Pons (tissue), 1 donor: ENCODE results near the gene PCK2.
A peak's percentile ranks its signal among the peaks of the same experiment; 100 is the strongest.

Source experiments
- DNase-seq: peaks from one replicate; pipeline ENCODE4 v3.0.0-alpha.2; 2016; ENCODE audit warnings: low spot score

The PCK2 gene

DNA sequence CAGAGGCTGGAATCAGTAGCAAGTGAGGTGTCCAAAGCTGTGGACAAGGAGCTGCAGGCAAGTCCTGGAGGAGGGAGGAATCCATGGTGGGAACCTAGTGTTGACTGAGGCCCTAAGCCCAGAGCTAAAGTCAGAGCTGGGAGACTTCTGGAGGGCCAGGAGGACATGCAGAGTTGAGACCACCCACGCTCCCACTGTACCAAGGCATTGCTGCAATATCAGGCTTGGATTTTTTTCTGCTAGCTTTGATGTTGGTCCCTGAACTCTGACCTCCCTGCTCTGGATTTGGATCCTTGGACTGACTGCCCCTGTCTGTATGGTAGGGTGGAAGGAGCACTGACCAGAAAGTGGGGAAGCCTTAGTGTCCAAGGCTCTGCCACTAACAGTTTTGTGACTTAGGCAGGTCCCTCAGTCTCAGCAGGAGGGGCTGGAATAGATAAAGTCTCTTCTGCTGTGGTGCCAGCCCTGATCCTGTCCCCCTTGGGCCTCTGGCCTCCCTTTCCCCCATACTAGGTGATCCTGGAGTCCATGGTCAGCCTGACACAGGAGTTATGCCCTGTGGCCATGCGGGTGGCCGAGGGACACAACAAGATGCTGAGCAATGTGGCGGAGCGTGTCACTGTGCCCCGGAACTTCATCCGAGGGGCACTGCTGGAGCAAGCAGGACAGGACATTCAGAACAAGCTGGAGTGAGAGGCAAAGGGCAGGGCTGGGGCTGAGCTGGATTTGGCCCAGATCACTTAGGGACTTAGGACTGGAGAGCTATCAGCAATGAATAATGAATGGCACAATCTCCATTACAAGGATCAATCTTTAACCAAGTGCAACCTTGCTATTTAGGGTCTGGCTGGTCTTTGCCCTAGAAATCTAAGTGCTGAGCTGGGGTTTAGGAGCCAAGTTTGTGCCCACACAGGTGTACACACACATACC, 32.9 kb upstream of the PCK2 start:
- no peak for DNase-seq

DNA sequence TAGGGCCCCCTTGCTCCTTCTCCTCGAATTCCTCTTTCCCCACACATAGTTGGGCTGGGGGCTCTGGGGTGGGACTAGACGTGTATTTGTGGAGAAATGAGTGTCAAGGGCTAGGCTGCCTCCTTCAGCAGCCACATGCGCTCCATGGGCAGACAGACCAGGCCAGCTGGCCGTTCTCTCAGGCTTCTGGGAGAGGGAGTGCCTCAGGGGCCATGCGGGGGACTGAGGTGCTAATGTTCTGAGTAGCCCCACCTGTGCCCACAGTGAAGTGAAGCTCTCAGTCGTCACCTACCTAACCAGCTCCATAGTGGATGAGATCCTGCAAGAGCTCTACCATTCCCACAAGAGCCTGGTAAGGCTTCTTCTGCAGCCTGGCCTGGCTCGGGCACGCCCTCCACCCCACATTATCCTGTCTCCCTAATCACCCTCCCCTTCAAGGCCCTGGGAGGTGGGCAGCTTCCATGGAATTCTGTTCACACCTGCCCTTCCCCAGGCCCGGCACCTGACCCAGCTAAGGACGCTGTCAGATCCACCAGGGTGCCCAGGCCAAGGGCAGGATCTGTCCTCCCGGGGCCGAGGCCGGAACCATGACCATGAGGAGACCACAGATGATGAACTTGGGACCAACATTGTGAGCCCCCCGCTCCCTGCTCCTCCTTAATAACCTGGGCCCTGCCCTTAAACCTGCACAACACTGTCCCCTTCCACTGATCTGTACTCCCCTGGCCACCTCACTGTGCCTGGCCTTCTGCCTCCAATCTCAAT, 31.7 kb upstream of the PCK2 start:
- DNase-seq = no peak

DNA sequence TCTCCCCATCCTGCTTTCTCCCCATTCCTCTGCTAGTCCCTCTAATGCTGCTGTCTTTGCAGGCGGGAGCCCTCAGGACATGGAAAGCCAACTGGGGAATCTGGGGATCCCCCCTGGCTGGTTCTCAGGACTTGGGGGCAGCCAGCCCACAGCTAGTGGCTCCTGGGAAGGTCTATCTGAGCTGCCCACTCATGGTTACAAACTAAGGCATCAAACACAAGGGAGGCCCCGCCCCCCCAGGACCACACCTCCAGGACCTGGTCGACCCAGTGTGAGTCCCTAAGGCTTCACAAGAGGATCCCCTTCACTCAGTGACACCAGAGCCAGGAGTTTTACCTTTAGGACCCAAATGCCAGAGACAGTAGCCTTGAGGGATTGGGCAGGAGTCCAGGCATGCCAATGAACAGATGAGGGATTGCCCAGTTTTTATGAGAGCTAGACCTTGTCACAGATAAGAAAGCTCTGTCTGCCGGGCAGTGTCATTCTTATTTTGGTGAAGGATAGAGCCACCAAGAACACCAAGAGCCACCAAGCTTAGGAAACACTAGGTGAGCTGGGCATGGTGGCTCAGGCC, 30.8 kb upstream of the PCK2 start:
- DNase-seq = no peak

DNA sequence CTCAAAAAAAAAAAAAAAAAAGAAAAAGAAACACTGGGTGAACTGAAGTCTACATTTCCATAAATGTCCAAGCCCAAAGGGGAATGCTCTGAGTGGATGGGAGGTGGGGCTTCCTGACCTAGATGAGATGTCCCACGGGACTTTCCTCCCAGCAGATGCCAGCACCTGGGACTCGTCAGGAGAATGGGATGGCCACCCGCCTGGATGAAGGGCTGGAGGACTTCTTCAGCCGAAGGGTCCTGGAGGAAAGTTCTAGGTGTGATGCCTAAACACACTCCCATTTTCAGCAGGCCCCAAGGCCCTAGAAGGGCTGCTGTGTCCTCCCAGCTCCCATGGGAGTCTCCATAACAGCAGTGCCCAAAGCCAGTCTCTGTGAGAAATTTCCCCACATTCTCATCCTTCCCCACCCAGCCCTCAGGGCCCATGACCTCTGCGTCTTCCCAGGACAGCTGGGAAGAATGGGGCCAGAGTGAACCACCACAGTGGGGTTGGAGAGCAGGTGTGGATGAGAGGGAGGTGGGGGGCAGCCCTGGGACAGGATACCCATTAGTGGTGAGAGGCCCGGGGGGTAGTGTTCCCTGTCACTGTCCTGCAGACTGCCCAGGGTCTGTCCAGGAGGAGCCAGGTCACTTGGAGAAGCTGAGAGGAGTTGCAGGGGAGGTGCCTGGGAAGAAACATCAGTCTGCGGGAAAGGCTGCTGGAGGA, 29.9 kb upstream of the PCK2 start:
- DNase-seq = no peak

DNA sequence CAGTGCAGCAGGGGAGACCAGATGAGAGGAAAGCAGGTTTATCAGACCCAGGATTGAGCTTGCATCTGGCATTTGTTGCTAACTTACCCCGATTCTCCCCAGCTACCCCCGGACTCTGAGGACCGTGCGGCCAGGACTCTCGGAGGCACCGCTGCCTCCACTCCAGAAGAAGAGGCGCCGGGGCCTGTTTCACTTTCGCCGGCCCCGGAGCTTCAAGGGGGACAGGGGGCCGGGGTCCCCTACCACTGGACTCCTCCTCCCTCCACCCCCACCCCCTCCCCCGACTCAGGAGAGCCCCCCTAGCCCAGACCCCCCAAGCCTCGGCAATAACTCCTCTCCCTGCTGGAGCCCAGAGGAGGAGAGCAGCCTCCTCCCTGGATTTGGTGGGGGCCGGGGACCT, 29.3 kb upstream of the PCK2 start:
- no peak for DNase-seq

DNA sequence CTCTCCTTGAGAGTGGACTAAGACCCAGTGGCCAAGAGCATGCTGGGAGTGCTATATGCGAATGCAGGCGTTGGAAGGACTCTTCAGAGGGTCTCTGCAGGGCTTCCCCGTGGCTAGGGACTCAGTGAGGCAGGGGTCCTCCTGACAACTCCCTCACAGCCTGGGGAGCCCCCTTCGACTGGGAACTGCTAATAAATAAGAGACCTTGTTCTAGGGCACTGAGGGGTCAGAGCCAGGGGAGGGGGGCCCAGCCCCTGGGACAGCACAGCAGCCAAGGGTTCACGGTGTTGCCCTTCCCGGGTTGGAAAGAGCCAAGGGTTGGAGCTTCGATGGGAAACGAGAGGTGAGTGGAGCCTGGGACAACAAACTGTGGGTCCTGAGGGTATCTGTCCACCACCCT, 28.7 kb upstream of the PCK2 start:
- no peak for DNase-seq

DNA sequence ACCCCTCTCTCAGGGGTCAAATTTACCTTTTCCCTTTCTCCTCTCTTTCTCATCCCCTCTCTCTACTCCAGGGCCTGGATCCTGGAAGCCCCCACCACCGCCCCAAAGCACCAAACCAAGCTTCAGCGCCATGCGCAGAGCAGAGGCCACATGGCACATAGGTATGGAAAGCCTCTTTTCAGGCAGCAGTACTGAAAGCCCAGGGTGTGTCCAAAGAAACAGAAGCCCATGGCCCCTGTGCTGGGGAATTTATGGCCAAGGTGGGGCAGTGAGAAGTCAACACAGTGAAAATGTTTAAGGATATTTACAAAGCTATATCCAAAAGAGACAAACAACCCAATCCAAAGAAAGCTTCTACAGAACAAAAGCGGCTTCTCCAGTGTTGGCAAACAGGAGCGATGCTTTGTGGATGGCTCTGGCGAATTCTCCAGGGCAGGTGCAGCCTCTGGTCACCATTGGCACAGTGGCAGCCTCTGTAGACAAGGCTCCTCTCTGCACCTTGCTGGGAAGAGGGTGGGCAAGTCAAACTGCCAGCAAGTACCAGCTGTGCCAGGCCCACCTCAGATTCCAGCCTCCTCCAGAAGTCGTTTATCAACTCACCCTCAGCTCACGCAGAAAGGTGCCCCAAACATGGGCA, 27.5 kb upstream of the PCK2 start:
- DNase-seq = no peak

DNA sequence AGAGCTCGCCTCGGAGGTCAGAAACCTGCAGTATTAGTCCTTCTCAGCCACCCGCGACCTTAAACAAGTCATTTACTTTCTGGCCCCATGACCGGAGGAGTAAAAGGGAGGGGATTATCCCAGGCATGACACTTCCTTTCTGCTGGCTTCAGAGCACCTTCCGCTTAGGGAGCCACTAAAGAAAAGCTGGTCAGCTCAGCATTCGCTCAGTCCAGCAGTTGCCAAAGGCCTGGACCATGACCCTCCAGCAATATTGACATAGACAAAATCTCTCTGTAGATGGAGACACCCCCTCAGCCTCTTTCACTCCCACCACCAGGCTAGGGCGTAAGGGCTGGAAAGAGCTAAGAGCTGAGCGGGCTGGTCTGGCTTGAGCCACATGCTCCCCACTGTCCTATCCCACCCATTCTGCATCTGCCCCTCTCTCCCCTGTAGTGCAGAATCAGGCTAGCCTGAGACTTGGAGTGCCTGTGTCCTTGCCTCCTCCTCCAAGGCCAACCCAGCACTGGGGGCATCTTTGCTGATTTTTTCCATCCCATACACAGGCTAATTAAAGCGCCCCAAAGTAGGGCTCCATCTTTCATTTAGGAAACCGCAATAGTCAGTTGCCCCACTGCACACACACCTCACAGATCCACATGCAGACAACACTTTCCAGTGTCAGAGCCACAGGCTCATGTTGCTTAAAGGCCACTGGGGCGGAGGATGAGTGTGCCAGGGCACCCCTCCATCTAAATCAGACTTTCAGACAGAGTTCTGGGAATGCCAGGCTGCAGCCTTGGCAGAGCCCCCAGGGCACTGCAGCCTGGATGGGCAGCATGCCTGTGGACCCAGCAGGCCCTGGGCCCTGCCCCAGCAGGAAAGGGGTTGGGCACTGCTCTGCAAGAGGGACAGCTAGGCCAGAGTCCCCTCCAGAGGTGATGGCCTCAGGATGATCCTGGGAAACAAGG, 26.7 kb upstream of the PCK2 start:
- DNase-seq = no peak

DNA sequence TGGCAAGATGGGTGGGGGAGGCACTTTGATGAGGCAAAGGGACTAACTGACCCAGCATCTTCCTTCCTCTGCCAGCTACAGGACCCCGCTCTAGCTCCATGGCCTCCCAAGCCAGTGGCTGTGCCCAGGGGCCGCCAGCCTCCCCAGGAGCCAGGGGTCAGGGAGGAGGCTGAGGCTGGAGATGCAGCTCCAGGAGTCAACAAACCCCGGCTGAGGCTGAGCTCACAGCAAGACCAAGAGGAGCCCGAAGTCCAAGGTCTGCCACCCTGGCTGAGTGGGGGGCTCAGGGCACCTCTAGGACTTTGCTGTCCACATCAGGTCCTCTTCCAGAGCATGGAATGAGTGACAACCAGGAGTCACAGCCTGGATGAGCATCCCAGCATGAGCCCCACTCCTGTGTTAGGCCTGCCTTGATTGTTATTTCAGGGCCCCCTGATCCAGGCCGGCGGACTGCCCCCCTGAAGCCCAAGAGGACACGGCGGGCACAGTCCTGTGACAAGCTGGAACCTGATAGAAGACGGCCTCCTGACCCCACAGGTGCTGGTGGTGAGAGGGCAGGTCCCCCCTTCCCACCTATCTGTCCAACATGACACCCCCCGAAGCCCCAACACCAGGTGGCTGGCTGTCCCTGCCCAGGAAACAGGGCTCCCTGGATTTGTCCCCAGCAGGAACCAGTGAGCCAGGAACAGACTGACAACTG, 25.2 kb upstream of the PCK2 start:
- DNase-seq = no peak

DNA sequence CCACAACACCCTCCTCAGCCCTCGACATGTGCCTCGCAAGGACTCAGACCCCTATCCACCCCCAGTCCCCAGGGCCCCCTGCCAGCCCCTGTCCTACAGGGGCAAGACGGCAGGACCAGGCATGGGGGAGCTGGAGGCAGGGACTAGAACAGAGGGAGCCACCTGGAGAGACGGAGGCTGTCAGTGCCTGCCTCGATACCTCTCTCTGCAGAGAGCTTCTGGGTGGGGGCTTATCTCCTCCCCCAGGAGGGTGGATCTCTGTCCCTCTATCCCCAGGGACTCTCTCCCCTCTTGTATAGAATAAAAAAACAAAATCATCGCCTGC, 24.7 kb upstream of the PCK2 start:
- DNase-seq = no peak

DNA sequence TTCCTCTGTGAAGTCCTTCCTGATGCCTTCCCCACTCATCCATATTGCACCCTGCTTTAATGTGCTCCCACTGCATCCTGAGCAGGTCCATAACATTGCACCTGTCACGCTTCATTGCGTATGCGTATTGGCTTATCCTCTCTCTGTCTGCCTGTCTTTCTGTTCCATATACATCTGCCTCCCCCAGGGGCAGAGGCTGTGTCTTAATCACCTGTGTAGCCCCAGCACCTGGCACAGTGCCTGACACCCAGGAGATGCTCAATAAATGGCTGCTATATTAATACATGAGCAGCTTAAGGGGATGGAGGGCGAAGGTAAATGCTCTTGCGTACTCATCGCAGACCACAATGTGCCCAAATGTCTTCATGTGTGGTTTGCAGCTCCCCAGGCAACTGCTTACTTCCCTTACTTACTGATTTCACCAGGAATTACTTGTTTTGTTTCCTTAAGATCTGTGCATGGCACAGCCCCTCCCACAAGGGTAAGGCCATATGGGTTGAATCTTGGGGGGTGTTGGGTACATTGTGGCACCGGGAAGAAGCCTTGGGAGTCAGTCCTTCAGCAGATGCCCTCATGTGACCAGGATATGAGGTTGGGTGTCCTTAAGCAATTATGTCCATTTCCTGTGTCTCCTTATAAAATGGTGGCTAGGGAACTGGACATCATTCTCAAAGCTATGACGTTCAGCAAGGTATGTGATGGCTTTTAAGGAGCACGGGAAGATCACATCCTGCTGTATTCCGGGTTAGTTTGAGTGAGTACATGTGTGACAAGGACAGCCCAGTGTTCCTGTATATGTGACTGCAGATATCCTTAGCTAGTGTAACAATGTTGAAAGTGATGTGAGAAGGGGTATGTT, 23.6 kb upstream of the PCK2 start:
- no peak for DNase-seq

DNA sequence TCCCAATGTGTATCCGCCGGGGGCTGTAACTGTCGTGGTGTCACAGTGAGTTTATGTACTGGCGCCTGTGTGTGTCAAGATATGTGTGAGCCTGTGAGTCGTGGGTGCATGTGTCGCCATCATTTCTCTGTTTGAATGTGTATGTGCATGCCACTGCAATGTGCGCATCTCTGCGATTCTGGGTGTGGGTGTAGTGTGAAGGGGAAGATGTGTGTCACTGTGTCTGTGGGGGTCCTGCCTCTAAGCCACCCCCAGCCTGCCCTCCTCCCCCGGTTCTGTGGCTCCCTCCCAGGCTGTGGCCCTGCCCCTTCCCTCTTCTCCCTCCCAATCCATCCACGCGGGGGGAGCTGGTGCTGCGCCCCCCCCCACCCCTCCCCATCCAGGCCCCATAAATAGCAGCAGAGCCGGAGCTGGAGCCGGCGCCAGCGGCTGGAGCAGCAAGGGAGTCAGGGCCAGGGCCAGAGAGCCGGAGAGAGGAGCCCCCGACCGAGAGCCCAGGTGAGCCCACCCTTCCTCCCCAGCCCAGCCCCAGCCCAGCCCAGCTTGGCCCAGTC, 22.9 kb upstream of the PCK2 start, which contains the start of gene CPNE6:
CPNE6 (plus strand) TSS at position 419 of the 554 bp plus-strand sequence. CDS start 1,375 bp downstream, outside the sequence.
- no peak for DNase-seq

DNA sequence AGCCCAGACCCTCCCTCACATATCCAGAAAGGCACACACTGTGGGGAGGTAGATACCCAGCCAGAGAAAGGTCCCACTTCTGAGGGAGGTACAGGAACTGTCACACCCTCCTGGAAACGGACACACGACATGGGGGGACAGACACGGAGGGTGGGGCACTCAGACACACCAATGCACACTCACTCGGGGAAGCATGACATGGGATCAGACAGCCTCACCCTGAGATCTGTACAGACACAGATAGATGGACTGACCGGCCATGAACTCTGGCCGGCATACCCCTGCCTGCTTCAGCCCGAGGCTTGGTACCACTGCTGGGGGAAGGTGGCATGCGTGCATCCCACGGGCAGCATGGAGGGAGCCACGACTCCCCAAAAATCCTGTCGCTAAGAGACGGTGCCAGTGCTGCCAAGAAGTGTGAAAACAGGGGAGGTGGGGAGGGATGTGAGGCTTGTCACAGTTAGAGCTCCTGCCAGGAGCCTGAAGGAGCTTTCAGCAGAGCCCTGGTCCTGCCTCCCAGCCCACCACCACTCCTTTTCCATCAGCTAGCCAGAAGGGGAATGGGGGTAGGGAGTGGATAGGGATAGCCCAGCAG, 22.2 kb upstream of the PCK2 start:
- DNase-seq = no peak

DNA sequence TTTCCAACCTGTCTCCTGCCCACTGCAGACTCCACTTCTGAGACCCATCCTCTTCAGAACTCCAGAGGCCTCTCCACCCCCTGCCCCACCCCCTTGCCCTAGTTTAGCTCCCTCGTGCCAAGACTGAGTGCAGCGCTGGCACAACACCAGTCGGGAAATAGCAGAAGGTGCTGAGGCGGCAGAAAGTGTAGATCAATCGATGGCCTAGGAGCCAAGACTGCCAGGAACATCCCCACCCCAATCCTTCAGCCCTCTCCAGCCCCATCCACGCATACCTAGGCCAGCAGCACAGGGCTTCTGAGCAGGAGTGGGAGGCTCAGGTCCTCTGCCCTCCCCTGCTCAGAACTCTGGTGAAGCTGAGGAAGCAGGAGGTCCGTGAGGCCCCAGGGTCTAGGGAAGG, 21.7 kb upstream of the PCK2 start:
- DNase-seq = peak; percentile 25

DNA sequence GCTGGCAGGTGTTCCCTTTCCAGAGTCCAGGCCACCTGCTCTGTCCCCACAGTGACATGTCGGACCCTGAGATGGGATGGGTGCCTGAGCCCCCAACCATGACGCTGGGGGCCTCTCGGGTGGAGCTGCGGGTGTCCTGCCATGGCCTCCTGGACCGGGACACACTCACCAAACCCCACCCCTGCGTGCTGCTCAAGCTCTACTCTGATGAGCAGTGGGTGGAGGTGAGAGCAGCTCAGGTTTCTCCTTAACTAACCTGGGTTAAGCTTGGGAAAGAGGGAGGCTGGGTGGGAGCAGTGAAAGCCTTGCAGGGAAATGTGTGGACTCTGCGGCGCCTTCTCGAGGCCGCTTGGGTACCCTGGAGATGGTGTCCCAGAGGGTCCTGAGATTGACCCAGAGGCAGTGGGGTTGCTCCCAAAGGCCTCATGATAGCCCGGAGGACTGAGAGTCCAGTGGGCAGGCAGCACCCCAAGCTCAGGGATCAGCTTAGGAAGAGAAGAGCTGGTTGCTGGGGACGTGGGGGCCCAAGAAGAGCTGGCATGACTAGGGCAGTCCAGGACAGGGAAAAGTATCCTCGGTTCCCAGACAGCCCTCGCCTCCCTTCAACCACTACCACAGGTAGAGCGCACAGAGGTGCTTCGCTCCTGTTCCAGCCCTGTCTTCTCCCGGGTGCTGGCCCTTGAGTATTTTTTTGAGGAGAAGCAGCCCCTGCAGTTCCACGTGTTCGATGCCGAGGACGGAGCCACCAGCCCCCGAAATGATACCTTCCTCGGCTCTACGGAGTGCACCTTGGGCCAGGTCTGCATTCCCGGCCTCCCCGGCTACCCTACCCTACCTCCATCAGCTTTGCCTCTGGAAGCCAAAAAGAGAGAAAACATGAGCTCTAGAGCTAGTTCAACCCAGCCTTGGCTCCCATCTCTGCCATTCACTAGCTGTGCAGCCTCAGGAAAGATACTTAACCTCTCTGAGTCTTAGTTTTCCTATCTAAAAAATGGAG, 20.9 kb upstream of the PCK2 start:
- DNase-seq = no peak

DNA sequence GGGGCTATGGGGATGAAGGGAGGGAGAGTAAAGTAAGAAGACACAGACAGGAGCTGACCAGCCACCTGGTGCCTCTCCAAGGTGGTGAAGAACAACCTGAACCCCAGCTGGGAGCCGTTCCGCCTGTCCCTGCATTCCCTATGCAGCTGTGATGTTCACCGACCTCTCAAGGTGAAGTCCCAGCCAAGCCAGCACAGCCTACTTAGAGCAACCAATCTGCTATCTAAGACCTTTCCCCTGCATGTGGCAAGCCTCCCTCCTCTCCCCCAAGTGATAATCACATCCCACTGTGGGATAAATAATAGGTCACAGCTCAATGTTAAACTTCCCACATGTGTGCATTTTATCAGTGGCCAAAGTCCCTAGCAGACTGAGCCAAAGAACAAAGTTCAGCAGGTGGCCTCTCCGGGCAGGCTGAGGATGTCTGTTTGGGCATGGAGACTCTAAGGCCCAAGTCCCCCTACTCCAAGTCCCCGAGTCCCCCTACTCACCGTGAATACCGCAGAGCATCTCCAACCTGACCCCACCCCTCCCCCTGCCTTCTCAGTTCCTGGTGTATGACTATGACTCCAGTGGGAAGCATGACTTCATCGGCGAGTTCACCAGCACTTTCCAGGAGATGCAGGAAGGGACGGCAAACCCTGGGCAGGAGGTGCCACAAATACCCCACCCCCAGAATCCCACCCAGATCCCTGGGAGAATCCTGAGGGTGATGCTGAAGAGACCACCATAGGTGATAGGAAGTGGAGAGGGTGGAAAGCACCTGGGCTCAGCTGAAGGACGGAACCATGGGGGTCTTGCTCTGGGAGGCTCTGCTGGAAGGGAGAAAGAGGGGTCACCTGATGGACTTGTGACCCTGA, 19.3 kb upstream of the PCK2 start:
- DNase-seq = no peak
